K562 (cell line): ENCODE data around the gene EDEM1. TPM values are rescaled to one million over a fixed set of nuclear protein-coding genes. Genes with fewer than 3 reads are reported as not detected.

Experiments used
- E2F3 ChIP-seq: fragments of 250-450 bp; sonication (Bioruptor Pico); IDR thresholded peaks from 2 replicates; pipeline ENCODE4 v1.4.0; 2020; ENCODE audit warnings: mild to moderate bottlenecking
- GTF2A2 ChIP-seq: IDR thresholded peaks from 2 replicates; pipeline ENCODE4 v1.6.1; 2016; ENCODE audit warnings: mild to moderate bottlenecking, missing genetic modification characterization, missing compliant biosample characterization
- MCM2 ChIP-seq: fragments of 450-650 bp; IDR thresholded peaks from 2 replicates; pipeline ENCODE4 v1.6.1; 2017; ENCODE audit warnings: low read depth, mild to moderate bottlenecking
- MTA2 ChIP-seq: fragments of 450-650 bp; IDR thresholded peaks from 2 replicates; pipeline ENCODE4 v1.6.1; 2016; ENCODE audit warnings: low read depth
- NFIX ChIP-seq: fragments of 250-450 bp; sonication (Bioruptor Pico); IDR thresholded peaks from 2 replicates; pipeline ENCODE4 v1.4.0; 2020; ENCODE audit warnings: low read depth, mild to moderate bottlenecking, moderate library complexity
- PATZ1 ChIP-seq: fragments of 250-450 bp; sonication (Bioruptor Pico); IDR thresholded peaks from 2 replicates; pipeline ENCODE4 v1.5.0; 2020; ENCODE audit warnings: mild to moderate bottlenecking, borderline replicate concordance
- PRMT5 ChIP-seq: sonication (generic); formaldehyde crosslinking; IDR thresholded peaks from 2 replicates; pipeline ENCODE4 v1.5.0; 2020; ENCODE audit warnings: missing genetic modification reagents
- TBP ChIP-seq: optimal IDR thresholded peaks from 2 replicates; pipeline ENCODE3; 2011; ENCODE audit warnings: low read depth, low read length, improper control_type of control experiment
- TFE3 ChIP-seq: fragments of 450-650 bp; formaldehyde crosslinking; IDR thresholded peaks from 2 replicates; pipeline ENCODE4 v1.4.0; 2020; ENCODE audit warnings: mild to moderate bottlenecking, mixed read lengths
- ZNF133 ChIP-seq: fragments of 250-450 bp; sonication (Bioruptor Pico); IDR thresholded peaks from 2 replicates; pipeline ENCODE4 v1.4.0; 2020; ENCODE audit warnings: mild to moderate bottlenecking
- ZNF512 ChIP-seq: IDR thresholded peaks from 2 replicates; pipeline ENCODE4 v1.6.1; 2016; ENCODE audit warnings: missing genetic modification characterization, missing compliant biosample characterization
- ZNF583 ChIP-seq: fragments of 250-450 bp; sonication (Bioruptor Pico); IDR thresholded peaks from 2 replicates; pipeline ENCODE4 v1.4.0; 2020
- polyA plus RNA-seq, 8 experiments: library from polyadenylated mRNA; depleted of rRNA in 4 of 8; stranded (reverse) in 5 of 8; unstranded in 3 of 8; fragments of >200 nt; fragmentation: Nextera tagmentation in 2 of 8; fragmentation: Illumina TruSeq in 1 of 8; extraction: Ambion mirVana in 2 of 8; extraction: Trizol in 1 of 8; gene quantifications; 2 replicates each; pipeline versions ENCODE4 v1.2.1 to v1.2.3, GENCODE V29; 2011 to 2014; ENCODE audit warnings: inconsistent platforms in 1 of 8, missing spikeins in 1 of 8
- total RNA-seq, 7 experiments: library from RNA; depleted of rRNA in 6 of 7; stranded (reverse); fragments of >200 nt in 6 of 7; fragmentation: Illumina TruSeq in 2 of 7; extraction: Trizol in 2 of 7; gene quantifications; 2 replicates each; pipeline versions ENCODE4 v1.2.1 to v1.2.3, GENCODE V29; 2011 to 2021; ENCODE audit warnings: low replicate concordance in 1 of 7
- TF ChIP-seq, protein P1 (sequence below): IDR thresholded peaks from 2 replicates; pipeline ENCODE4 v1.6.1; 2014; ENCODE audit warnings: antibody characterized with exemption
- TF ChIP-seq, protein P2 (sequence below): sonication (generic); formaldehyde crosslinking; IDR thresholded peaks from 2 replicates; pipeline ENCODE4 v1.8.1; 2023; ENCODE audit warnings: mild to moderate bottlenecking, missing genetic modification reagents

Gene EDEM1
- total and polyA plus RNA-seq, 9 of the 15 experiments (the other 6 are each of a cell fraction or from before 2014, with no cell fraction given) = 6.2 to 36.7 (median 14.3) TPM

DNA sequence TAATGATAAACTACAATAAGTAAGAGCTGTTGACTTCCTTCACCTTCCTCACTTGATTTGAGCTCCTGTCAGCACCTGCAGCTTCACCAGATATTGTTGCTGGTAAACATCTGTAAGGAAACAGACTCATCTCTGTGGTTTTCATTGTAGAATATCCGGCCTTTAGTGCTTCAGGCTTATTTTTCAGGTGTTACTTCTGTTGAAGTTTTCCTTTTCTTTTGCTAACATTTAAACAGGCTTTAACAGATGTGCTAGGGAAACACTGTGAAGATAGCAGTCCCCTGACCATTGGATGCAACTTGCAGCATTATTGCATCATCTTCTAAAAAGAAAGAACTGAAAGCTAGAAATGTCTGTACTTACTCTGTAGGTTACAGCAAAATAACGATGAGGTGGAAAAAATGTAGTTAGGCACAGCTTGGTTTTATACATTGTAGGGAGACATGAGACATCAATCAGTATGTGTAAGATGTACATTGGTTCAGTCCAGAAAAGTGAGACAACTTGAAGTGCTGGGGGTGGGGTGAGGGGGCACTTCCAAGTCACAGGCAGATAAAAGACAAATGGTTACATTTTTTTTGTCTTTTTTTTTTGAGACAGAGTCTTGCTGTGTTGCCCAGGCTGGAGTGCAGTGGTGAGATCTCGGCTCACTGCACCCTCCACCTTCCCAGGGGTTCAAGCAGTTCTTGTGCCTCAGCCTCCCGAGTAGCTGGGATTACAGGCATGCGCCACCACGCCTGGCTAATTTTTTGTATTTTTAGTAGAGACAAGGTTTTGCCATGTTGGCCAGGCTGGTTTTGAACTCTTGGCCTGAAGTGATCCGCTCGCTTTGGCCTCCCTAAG, 10.2 kb downstream of the EDEM1 start (continued):
- TF ChIP-seq ZNF133 = no peak
- TF ChIP-seq, protein P1, sequence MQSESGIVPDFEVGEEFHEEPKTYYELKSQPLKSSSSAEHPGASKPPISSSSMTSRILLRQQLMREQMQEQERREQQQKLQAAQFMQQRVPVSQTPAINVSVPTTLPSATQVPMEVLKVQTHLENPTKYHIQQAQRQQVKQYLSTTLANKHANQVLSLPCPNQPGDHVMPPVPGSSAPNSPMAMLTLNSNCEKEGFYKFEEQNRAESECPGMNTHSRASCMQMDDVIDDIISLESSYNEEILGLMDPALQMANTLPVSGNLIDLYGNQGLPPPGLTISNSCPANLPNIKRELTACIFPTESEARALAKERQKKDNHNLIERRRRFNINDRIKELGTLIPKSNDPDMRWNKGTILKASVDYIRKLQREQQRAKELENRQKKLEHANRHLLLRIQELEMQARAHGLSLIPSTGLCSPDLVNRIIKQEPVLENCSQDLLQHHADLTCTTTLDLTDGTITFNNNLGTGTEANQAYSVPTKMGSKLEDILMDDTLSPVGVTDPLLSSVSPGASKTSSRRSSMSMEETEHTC = no peak
- TF ChIP-seq, protein P2, sequence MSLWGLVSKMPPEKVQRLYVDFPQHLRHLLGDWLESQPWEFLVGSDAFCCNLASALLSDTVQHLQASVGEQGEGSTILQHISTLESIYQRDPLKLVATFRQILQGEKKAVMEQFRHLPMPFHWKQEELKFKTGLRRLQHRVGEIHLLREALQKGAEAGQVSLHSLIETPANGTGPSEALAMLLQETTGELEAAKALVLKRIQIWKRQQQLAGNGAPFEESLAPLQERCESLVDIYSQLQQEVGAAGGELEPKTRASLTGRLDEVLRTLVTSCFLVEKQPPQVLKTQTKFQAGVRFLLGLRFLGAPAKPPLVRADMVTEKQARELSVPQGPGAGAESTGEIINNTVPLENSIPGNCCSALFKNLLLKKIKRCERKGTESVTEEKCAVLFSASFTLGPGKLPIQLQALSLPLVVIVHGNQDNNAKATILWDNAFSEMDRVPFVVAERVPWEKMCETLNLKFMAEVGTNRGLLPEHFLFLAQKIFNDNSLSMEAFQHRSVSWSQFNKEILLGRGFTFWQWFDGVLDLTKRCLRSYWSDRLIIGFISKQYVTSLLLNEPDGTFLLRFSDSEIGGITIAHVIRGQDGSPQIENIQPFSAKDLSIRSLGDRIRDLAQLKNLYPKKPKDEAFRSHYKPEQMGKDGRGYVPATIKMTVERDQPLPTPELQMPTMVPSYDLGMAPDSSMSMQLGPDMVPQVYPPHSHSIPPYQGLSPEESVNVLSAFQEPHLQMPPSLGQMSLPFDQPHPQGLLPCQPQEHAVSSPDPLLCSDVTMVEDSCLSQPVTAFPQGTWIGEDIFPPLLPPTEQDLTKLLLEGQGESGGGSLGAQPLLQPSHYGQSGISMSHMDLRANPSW (CRISPR knock-in tag) = no peak
- TF ChIP-seq ZNF583 (CRISPR knock-in tag) = peak; percentile 39; the same call in 1 of the 2 replicates
- no peak for TF ChIP-seq MTA2
- TF ChIP-seq GTF2A2 (tag) = no peak
- no peak for TF ChIP-seq MCM2
- TF ChIP-seq PATZ1 (CRISPR knock-in tag) = no peak; the same call in 1 of the 2 replicates
- peak; percentile 14; the same call in 1 of the 2 replicates for TF ChIP-seq NFIX (CRISPR knock-in tag)
- no peak for TF ChIP-seq TBP
- TF ChIP-seq PRMT5 (CRISPR knock-in tag) = no peak
- no peak for TF ChIP-seq ZNF512 (tag)
- peak; percentile 30; the same call in 1 of the 2 replicates for TF ChIP-seq E2F3 (CRISPR knock-in tag)
- TF ChIP-seq TFE3 (CRISPR knock-in tag) = 0 out of 2 replicates have a peak, but pooled peaks have one; percentile 7
